DOHH2 (cell line): ENCODE data around the gene ETFDH.

Source experiments
- H3F3A ChIP-seq: fragments of 200-600 bp; sonication (generic), shearing (Covaris generic); 2 replicates; pipeline ENCODE4 v1.6.0; 2016; ENCODE audit warnings: antibody characterized with exemption, mild to moderate bottlenecking; ENCODE audit not compliant: control insufficient read depth, insufficient read depth
- H3K27ac ChIP-seq: fragments of 200-600 bp; sonication (generic); 2 replicates; pipeline ENCODE4 v1.5.1; 2014; ENCODE audit warnings: low read depth, mild to moderate bottlenecking, low read length, moderate library complexity
- H3K27me3 ChIP-seq: fragments of 200-600 bp; sonication (generic); 2 replicates; pipeline ENCODE4 v1.6.1; 2014; ENCODE audit warnings: mild to moderate bottlenecking, low read length, mixed read lengths; ENCODE audit not compliant: control insufficient read depth
- H3K36me3 ChIP-seq: fragments of 200-600 bp; sonication (generic); 2 replicates; pipeline ENCODE4 v1.6.1; 2014; ENCODE audit warnings: mild to moderate bottlenecking, low read length, moderate library complexity, mixed read lengths; ENCODE audit not compliant: control insufficient read depth
- H3K4me1 ChIP-seq: fragments of 200-600 bp; sonication (generic); 2 replicates; pipeline ENCODE4 v1.6.1; 2014; ENCODE audit warnings: mild to moderate bottlenecking, low read length, mixed read lengths; ENCODE audit not compliant: control insufficient read depth
- H3K4me2 ChIP-seq: fragments of 200-600 bp; sonication (generic); 2 replicates; pipeline ENCODE4 v1.6.0; 2014; ENCODE audit warnings: mild to moderate bottlenecking, low read length, moderate library complexity
- H3K4me3 ChIP-seq: fragments of 200-600 bp; sonication (generic); 2 replicates; pipeline ENCODE4 v1.5.1; 2014; ENCODE audit warnings: mild to moderate bottlenecking, low read length, mixed read lengths
- H3K79me2 ChIP-seq: fragments of 200-600 bp; sonication (generic); 2 replicates; pipeline ENCODE4 v1.6.1; 2014; ENCODE audit warnings: mild to moderate bottlenecking, low read length, mixed read lengths; ENCODE audit not compliant: control insufficient read depth
- H3K9me2 ChIP-seq: fragments of 200-600 bp; sonication (generic); replicated peaks from 2 replicates; pipeline ENCODE4 v1.6.1; 2014; ENCODE audit warnings: mild to moderate bottlenecking, low read length, mixed read lengths; ENCODE audit not compliant: control insufficient read depth
- H3K9me3 ChIP-seq: fragments of 200-600 bp; sonication (generic); 2 replicates; pipeline ENCODE4 v1.6.1; 2014; ENCODE audit warnings: antibody characterized with exemption, low read length, mixed read lengths; ENCODE audit not compliant: control insufficient read depth, insufficient read depth
- H4K20me1 ChIP-seq: fragments of 200-600 bp; sonication (generic); 2 replicates; pipeline ENCODE4 v1.6.0; 2014; ENCODE audit warnings: low read depth, mild to moderate bottlenecking, antibody characterized with exemption, low read length, moderate library complexity; ENCODE audit not compliant: control insufficient read depth, insufficient read depth
- CTCF ChIP-seq: fragments of 200-600 bp; sonication (generic); IDR thresholded peaks from one replicate; pipeline ENCODE4 v1.5.1; 2014; ENCODE audit warnings: antibody characterized with exemption, mild to moderate bottlenecking, low read depth, low read length; ENCODE audit not compliant: poor library complexity, severe bottlenecking
- EZH2phosphoT487 ChIP-seq: fragments of 200-600 bp; sonication (generic); IDR thresholded peaks from 2 replicates; pipeline ENCODE4 v1.6.1; 2017; ENCODE audit warnings: borderline replicate concordance, mild to moderate bottlenecking, antibody characterized with exemption, low read length, moderate library complexity, mixed read lengths

The ETFDH gene

GRCh38 chr4:158630893-158631292 is 41.2 kb upstream of the ETFDH start:
- Histone ChIP-seq H3K27ac (no peak overlapping the region), H3K79me2 (no peaks in the 10 kb centered on the region), H4K20me1 (no peaks in the 10 kb centered on the region), H3K4me3 (no peak overlapping the region), H3F3A (no peaks in the 10 kb centered on the region), H3K4me2 (no peak overlapping the region), H3K27me3 (0 out of 2 replicates have a peak, but pooled peaks cover 3% of the 10 kb centered on the region), H3K4me1 (no peaks in the 10 kb centered on the region), H3K9me3 (no peaks in the 10 kb centered on the region), H3K9me2 (no peaks in the 10 kb centered on the region), H3K36me3 (no peaks in the 10 kb centered on the region)
- TF ChIP-seq EZH2phosphoT487 (no peak), CTCF (no peak)

DNA sequence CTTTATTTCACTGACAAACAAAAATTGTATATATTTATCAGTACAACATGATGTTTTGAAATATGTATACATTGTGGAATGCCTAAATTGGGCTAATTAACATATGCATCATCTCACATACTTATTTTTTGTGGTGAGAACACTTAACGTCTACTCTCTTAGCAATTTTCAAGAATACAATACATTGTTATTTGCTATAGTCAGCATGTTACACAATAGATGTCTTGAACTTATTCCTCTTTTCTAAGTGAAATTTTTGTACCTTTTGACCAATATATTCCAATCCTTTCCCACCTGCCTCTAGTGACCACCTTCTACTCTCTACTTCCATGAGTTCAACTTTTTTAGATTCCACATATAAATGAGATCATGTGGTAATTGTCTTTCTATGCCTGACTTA is 35.5 kb upstream of the ETFDH start:
- Histone ChIP-seq H3K27ac (no peak overlapping the region), H3K79me2 (no peaks in the 10 kb centered on the region), H3K9me3 (no peaks in the 10 kb centered on the region), H3K36me3 (no peaks in the 10 kb centered on the region), H3F3A (no peaks in the 10 kb centered on the region), H4K20me1 (no peaks in the 10 kb centered on the region), H3K27me3 (0 out of 2 replicates have a peak, but pooled peaks cover 7% of the 10 kb centered on the region), H3K4me1 (no peaks in the 10 kb centered on the region), H3K4me2 (no peak overlapping the region), H3K9me2 (no peaks in the 10 kb centered on the region), H3K4me3 (no peak overlapping the region)
- TF ChIP-seq EZH2phosphoT487 (no peak), CTCF (no peak)

GRCh38 chr4:158644356-158644755 is 27.7 kb upstream of the ETFDH start:
- no peaks in the 10 kb centered on the region for H3K9me3 ChIP-seq
- no peak overlapping the region for H3K27ac ChIP-seq
- H3K4me1 ChIP-seq, result no peaks in the 10 kb centered on the region
- no peak overlapping the region for H3K4me2 ChIP-seq
- H4K20me1 ChIP-seq, result no peaks in the 10 kb centered on the region
- H3K27me3 ChIP-seq, result 0 out of 2 replicates have a peak, but pooled peaks cover 8% of the 10 kb centered on the region
- no peaks in the 10 kb centered on the region for H3K36me3 ChIP-seq
- H3K9me2 ChIP-seq, result no peaks in the 10 kb centered on the region
- no peak overlapping the region for H3K4me3 ChIP-seq
- no peak for TF ChIP-seq EZH2phosphoT487
- TF ChIP-seq CTCF, result no peak
- H3F3A ChIP-seq, result no peaks in the 10 kb centered on the region
- no peaks in the 10 kb centered on the region for H3K79me2 ChIP-seq
